ENCODE measurements around the gene MACC1. TPM values are rescaled to one million over a fixed set of nuclear protein-coding genes. Genes with fewer than 3 reads are reported as not detected.

MACC1 gene
- under 0.01 TPM in 2 replicates for total RNA-seq

GRCh38 chr7:20217193-20217948 lies at the start of gene MACC1:
MACC1 (minus strand) TSS chr7:20217384; CDS start chr7:20161862, 55,522 bp downstream.

Other genes starting within 250 kb of the MACC1 start
- 6.7 and 7.1 TPM in 2 replicates for gene ITGB8, start 113.5 kb upstream of the MACC1 start, total RNA-seq

Measured in endothelial cell of coronary artery (primary cell).